Tibial artery (tissue), 4 donors: ENCODE results near the gene CNIH4.
A peak's percentile ranks its signal among the peaks of the same experiment; 100 is the strongest.

Source experiments
- DNase-seq, 2 donors: peaks; one replicate each; pipeline ENCODE4 v3.0.0-alpha.2; 2019
- H3K27ac ChIP-seq, 2 donors: fragments of 200-600 bp; sonication (generic) in 1 of 2; 1 replicate in 1 of 2; 2 replicates in 1 of 2; pipeline ENCODE4 v1.5.1; 2018 to 2019; ENCODE audit warnings: mild to moderate bottlenecking in 1 of 2
- H3K27me3 ChIP-seq, 2 donors: fragments of 200-600 bp; sonication (generic) in 1 of 2; one replicate each; pipeline versions ENCODE4 v1.5.1 to v1.6.0; 2016 to 2019
- H3K36me3 ChIP-seq, 3 donors: fragments of 200-600 bp; sonication (generic) in 2 of 3; one replicate each; pipeline ENCODE4 v1.5.1; 2016 to 2019; ENCODE audit warnings: mild to moderate bottlenecking in 2 of 3
- H3K4me1 ChIP-seq, 4 donors: fragments of 200-600 bp; sonication (generic) in 2 of 4; 1 replicate in 3 of 4; 2 replicates in 1 of 4; pipeline ENCODE4 v1.5.1; 2016 to 2019
- H3K4me3 ChIP-seq, 2 donors: fragments of 200-600 bp; sonication (generic) in 1 of 2; 1 replicate in 1 of 2; 2 replicates in 1 of 2; pipeline ENCODE4 v1.5.1; 2018 to 2019; ENCODE audit warnings: mild to moderate bottlenecking in 2 of 2
- H3K9me3 ChIP-seq, 3 donors: fragments of 200-600 bp; sonication (generic) in 1 of 3; one replicate each; pipeline ENCODE4 v1.5.1; 2016 to 2019
- intact Hi-C: fragments of 100-400 bp; cut with DNase I; formaldehyde crosslinking; loops from one replicate; pipeline ENCODE4 v1.15.0; 2023; ENCODE audit warnings: low total_unique reads
- TF ChIP-seq, protein P1 (sequence below), 2 experiments: fragments of 200-600 bp in 1 of 2; fragments of 450-650 bp in 1 of 2; IDR thresholded peaks; one replicate each; pipeline ENCODE4 v1.5.1; 2017 to 2019; ENCODE audit warnings: antibody characterized with exemption in 2 of 2, mild to moderate bottlenecking in 1 of 2, moderate library complexity in 1 of 2

The CNIH4 gene

DNA sequence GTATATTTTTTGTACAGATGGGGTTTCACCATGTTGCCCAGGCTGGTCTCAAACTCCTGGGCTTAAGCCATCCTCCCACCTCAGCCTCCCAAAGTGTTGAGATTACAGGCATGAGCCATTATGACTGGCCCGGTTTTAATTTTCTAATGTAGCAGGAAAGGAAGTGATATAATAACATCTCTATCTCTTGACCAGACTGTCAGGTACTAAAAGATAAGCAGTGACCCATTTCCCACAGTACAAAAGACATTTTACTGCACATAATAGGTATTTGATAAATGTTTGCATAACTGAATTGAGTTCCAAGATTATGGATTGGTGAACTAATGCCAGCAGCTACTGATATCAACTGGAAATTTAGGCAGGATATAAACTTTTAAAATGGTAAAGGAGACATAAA lies 30.7 kb upstream of the CNIH4 start:
- Histone ChIP-seq H3K27ac (no peak overlapping the region), H3K36me3 (peaks cover 0 to 9% (median 0%) of the 10 kb centered on the region in 3 donors), H3K27me3 (no peaks in the 10 kb centered on the region), H3K9me3 (no peaks in the 10 kb centered on the region), H3K4me1 (peaks cover 0 to 25% (median 17%) of the 10 kb centered on the region in 4 donors), H3K4me3 (no peak overlapping the region)
- intact Hi-C loops = no loop called here
- TF ChIP-seq, protein P1, sequence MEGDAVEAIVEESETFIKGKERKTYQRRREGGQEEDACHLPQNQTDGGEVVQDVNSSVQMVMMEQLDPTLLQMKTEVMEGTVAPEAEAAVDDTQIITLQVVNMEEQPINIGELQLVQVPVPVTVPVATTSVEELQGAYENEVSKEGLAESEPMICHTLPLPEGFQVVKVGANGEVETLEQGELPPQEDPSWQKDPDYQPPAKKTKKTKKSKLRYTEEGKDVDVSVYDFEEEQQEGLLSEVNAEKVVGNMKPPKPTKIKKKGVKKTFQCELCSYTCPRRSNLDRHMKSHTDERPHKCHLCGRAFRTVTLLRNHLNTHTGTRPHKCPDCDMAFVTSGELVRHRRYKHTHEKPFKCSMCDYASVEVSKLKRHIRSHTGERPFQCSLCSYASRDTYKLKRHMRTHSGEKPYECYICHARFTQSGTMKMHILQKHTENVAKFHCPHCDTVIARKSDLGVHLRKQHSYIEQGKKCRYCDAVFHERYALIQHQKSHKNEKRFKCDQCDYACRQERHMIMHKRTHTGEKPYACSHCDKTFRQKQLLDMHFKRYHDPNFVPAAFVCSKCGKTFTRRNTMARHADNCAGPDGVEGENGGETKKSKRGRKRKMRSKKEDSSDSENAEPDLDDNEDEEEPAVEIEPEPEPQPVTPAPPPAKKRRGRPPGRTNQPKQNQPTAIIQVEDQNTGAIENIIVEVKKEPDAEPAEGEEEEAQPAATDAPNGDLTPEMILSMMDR (IDR thresholded peaks at IDR 0.05) = no peak
- DNase-seq = no peak

DNA sequence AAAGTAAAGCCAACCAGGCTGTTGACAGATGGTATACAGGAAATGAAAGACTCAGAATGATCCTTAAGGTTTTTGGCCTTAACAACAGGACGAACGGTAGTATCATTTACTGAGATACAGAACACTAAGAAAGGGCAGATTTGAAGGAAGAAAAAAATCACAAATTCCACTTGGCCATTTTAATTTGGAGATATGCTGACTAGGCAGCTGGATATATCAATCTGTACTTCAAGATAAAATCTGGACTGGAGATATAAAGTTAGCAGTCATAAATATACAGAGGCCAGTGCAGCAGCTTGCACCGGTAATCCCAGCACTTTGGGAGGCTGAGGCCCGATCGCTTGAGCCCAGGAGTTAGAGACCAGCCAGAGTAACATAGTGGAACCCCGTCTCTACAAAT lies 28.0 kb upstream of the CNIH4 start:
- peak overlapping the region in 1 of 2 donors; percentile 75 for H3K4me3 ChIP-seq

DNA sequence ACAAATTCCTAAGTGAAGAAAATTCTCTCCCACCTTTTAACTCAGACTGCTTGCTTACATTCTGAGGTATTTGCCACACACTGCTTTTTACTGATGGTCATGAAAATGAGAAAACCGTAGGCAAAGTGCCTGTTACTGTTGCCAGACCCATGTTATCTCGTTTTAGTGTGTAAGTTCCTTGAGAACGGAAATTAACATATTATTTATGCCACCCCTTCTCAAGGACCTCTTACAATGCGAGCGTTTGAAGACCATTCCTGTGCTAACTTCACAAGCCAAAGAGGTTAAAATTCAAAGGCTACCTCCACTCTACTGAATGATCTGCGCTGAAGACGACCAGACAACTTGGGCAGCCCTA lies 27.2 kb upstream of the CNIH4 start:
- Histone ChIP-seq H3K27ac (peak overlapping the region; percentile 81 to 88), H3K27me3 (no peaks in the 10 kb centered on the region), H3K4me3 (peak overlapping the region; percentile 71 to 75), H3K36me3 (peaks cover 0 to 8% (median 0%) of the 10 kb centered on the region in 3 donors), H3K9me3 (no peaks in the 10 kb centered on the region), H3K4me1 (peaks cover 0 to 27% (median 18%) of the 10 kb centered on the region in 4 donors)
- no peak for DNase-seq
- TF ChIP-seq, protein P1 (IDR thresholded peaks at IDR 0.05) = no peak
- intact Hi-C loops = no loop called here

More for the DNA sequence above, 28.0 kb upstream of the CNIH4 start:
- peaks cover 0 to 27% (median 18%) of the 10 kb centered on the region in 4 donors for H3K4me1 ChIP-seq
- H3K36me3 ChIP-seq = peaks cover 0 to 8% (median 0%) of the 10 kb centered on the region in 3 donors
- no peak overlapping the region for H3K27ac ChIP-seq
- no peaks in the 10 kb centered on the region for H3K9me3 ChIP-seq
- no peak for DNase-seq
- TF ChIP-seq, protein P1 (IDR thresholded peaks at IDR 0.05) = no peak
- no peaks in the 10 kb centered on the region for H3K27me3 ChIP-seq
- intact Hi-C loops = no loop called here

DNA sequence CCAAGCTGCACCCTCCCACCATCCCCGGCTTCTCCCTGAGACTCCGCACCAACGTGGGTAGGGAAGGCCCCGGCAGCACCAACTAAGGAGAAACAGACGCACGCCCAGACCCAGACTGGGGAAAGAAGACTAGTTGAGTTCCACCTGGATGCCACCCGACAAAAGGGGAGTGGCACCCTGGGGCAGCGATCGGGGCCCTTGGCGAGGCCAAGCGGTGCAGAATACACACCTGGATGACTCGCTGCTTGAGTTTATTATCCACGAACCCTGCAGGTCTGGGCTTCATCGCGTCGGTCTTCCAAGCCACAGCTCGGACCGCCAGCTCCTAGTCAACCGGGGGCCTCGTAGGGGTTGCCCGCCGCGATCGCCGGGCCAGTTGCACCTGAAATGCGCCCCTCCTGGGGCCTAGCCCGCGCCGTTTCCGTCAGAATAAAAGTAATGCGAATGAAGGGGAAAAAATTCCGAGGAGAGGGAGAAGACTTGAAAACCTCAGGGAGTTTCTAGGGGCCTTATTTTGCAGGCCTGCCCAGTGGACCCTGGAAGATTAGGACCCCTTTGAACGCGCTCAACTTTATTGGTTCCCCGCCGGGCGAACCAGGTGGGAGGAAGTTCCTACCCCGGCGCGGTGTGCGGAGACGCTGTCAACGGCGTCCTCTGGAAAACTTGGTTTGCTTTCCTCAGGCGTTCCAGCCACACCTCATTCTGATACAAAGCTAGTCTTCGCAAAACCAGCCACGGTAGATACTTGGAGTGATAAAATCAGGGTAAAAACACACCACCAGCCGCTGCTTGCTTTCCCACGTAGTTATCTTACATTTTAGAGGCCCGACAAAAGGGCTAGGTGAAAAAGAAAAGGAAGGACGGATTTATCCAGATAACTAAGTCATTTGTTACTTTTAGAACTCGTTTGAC lies 26.6 kb upstream of the CNIH4 start, which contains the start of gene NVL:
Gene NVL (minus strand): TSS at position 331 of the 912 bp plus-strand sequence. CDS start 45 bp downstream, at position 286.
- H3K27ac ChIP-seq = peak within 1 kb of the TSS; percentile 81 to 88
- intact Hi-C loops = loop anchor here (5.0 kb wide), 1 partner anchor 218 kb away; the partner anchor contains the start of gene FBXO28
- TF ChIP-seq, protein P1 (IDR thresholded peaks at IDR 0.05) = no peak
- peak; percentile 74 to 86 for DNase-seq
- H3K36me3 ChIP-seq = peaks cover 0 to 5% (median 0%) of the 10 kb centered on the region in 3 donors
- H3K4me1 ChIP-seq = peaks cover 0 to 27% (median 18%) of the 10 kb centered on the region in 4 donors
- H3K27me3 ChIP-seq = no peaks in the 10 kb centered on the region
- H3K4me3 ChIP-seq = peak within 1 kb of the TSS; percentile 71 to 75
- H3K9me3 ChIP-seq = no peaks in the 10 kb centered on the region

DNA sequence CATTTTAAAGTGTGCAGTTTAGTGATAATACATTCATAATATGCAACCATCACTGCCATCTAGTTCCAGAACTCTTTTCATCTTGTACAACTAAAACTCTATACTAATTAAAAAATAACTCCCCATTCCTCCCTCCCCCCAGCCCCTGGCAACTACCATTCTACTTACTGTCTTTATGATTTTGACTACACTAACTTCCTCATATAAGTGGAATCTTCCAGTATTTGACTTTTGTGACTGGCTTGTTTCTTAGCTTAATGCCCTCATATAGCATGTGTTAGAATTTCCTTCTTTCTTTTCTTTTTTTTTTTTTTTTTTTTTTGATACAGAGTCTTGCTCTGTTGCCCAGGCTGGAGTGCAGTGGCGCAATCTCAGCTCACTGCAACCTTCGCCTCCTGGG lies 25.4 kb upstream of the CNIH4 start:
- DNase-seq = no peak
- intact Hi-C loops = loop anchor here (5.0 kb wide), 1 partner anchor 219 kb away; the partner anchor contains the start of gene FBXO28
- TF ChIP-seq, protein P1 (IDR thresholded peaks at IDR 0.05) = no peak
- peaks cover 0 to 27% (median 18%) of the 10 kb centered on the region in 4 donors for H3K4me1 ChIP-seq
- H3K9me3 ChIP-seq = no peaks in the 10 kb centered on the region
- no peak overlapping the region for H3K4me3 ChIP-seq
- no peaks in the 10 kb centered on the region for H3K27me3 ChIP-seq
- peak overlapping the region in 1 of 2 donors; percentile 88 for H3K27ac ChIP-seq
- no peaks in the 10 kb centered on the region for H3K36me3 ChIP-seq
